AG09319 (cell line): Measurements from ENCODE around the gene DIP2C.
"Not testable (repeated sequence)": the region's sequence is repeated elsewhere in the genome, so short reads cannot be mapped to it uniquely, and the experiment has no call there.

ENCODE experiments used
- DNase-seq: peaks from one replicate; pipeline ENCODE4 v3.0.0-alpha.2; 2010; ENCODE audit warnings: low read depth; ENCODE audit errors: extremely low read depth
- TF ChIP-seq, protein P1 (sequence below): IDR thresholded peaks from 2 replicates; pipeline ENCODE4 v1.5.1; 2011; ENCODE audit warnings: low read depth, mild to moderate bottlenecking, inconsistent platforms, low read length, moderate library complexity

DIP2C gene

GRCh38 chr10:427761-428519 is 261.5 kb downstream of the DIP2C start:
- DNase-seq = no peak
- TF ChIP-seq, protein P1, sequence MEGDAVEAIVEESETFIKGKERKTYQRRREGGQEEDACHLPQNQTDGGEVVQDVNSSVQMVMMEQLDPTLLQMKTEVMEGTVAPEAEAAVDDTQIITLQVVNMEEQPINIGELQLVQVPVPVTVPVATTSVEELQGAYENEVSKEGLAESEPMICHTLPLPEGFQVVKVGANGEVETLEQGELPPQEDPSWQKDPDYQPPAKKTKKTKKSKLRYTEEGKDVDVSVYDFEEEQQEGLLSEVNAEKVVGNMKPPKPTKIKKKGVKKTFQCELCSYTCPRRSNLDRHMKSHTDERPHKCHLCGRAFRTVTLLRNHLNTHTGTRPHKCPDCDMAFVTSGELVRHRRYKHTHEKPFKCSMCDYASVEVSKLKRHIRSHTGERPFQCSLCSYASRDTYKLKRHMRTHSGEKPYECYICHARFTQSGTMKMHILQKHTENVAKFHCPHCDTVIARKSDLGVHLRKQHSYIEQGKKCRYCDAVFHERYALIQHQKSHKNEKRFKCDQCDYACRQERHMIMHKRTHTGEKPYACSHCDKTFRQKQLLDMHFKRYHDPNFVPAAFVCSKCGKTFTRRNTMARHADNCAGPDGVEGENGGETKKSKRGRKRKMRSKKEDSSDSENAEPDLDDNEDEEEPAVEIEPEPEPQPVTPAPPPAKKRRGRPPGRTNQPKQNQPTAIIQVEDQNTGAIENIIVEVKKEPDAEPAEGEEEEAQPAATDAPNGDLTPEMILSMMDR = no peak

DNA sequence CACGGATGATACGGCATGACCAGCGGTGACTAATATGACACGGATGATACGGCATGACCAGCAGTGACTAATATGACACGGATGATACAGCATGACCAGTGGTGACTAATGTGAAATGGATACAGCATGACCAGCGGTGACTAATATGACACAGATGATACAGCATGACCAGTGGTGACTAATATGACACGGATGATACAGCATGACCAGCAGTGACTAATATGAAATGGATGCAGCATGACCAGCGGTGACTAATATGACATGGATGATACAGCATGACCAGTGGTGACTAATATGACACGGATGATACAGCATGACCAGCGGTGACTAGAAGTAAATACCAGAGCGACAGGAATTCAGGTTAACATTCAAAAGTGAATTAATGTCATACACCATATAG is 264.1 kb downstream of the DIP2C start:
- DNase-seq = not testable (repeated sequence)

GRCh38 chr10:424724-425123 is 264.7 kb downstream of the DIP2C start:
- DNase-seq = not testable (repeated sequence)

- DNase-seq = no peak
- TF ChIP-seq, protein P1 = no peak
Measured at GRCh38 chr10:423178-423577, 266.3 kb downstream of the DIP2C start.

DNA sequence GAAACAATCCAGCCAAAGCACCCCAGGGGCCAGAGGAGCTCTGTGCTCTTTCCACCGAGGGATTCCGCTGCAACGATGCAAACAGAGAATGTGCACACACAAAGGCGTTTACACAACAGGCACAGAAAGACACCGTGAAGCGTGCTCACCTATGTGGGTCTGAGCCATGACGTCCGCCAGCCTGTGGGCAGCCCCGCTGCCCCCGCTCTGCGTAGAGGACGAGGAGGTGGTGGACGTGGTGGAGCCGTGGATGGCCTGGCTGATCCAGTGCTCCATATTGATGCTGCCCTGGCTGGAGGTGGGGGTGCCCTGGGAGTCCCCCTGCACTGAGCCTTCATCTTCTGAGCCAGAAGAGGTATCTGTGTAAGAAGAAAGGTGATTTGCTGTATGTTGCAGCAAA is 266.8 kb downstream of the DIP2C start:
- no peak for DNase-seq
- TF ChIP-seq, protein P1 = no peak

GRCh38 chr10:422241-422640 is 267.2 kb downstream of the DIP2C start:
- TF ChIP-seq, protein P1 = no peak
- no peak for DNase-seq

GRCh38 chr10:421170-421569 is 268.3 kb downstream of the DIP2C start:
- TF ChIP-seq, protein P1 = no peak; the same call in 1 of the 2 replicates
- no peak for DNase-seq

GRCh38 chr10:420154-421121 is 269.0 kb downstream of the DIP2C start:
- DNase-seq = no peak

More at GRCh38 chr10:420154-421121, 269.0 kb downstream of the DIP2C start:
- TF ChIP-seq, protein P1 = no peak
